Loucy (cell line): Measurements from ENCODE around the gene SECTM1.

Experiments
- CTCF ChIP-seq: fragments of 200-600 bp; sonication (generic); conservative IDR thresholded peaks from 2 replicates; pipeline ENCODE4 v1.5.1; 2014; ENCODE audit warnings: mild to moderate bottlenecking, antibody characterized with exemption, low read length
- EZH2phosphoT487 ChIP-seq: fragments of 200-600 bp; IDR thresholded peaks from 2 replicates; pipeline ENCODE4 v1.6.1; 2018; ENCODE audit warnings: antibody characterized with exemption, mild to moderate bottlenecking, moderate library complexity, borderline replicate concordance

DNA sequence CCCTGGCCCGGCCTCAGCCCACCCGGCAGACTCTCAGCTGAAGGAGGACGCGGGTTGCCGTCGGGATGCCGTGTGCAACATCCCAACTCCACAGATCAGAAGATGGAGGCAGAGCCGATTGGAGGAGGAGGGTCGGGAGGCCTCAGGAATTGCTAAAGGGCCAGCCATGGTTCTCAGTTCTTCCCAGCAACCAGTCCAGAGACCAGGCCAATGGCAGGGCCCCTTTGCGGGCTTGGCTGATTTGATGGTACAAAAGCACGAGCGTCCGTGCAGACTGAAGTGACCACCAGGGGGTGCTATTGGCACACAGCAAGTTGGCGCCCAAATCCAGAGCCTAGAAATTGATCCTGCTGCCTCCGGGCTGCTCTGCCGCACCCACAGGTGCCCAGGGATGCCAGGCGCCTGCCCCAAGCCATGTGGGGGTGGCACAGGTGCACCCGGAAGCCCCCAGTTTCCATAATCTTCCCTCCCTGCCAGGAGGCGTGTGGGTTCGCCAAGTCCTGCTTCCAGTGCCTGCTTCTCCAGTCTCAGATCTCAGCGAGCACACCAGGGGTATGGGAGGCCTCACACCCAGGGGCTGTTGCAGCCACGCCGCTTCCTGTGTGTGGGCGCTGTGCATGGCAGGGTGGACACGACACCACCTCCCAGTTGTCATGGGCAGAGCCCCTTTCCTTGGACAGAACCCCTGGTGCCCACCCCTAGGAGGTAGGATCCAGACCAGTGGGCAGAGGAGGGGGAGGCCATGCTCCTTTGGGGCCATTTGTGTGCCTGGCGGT is 18.3 kb upstream of the SECTM1 start:
- TF ChIP-seq CTCF (peak; percentile 92), EZH2phosphoT487 (no peak)
